Peyer's patch (tissue), 4 donors: ENCODE measurements around the gene DNMBP. TPM values are rescaled to one million over a fixed set of nuclear protein-coding genes. Genes with fewer than 3 reads are reported as not detected.
A peak's percentile ranks its signal among the peaks of the same experiment; 100 is the strongest.
"Not testable (repeated sequence)": the region's sequence is repeated elsewhere in the genome, so short reads cannot be mapped to it uniquely, and the experiment has no call there.

Source experiments
- DNase-seq, 3 donors: peaks; one replicate each; pipeline ENCODE4 v3.0.0-alpha.2; 2017 to 2019
- H3K27ac ChIP-seq, 4 donors: fragments of 200-600 bp; sonication (generic); one replicate each; pipeline ENCODE4 v1.5.1; 2016 to 2019
- H3K27me3 ChIP-seq, 2 donors: fragments of 200-600 bp; sonication (generic); one replicate each; pipeline ENCODE4 v1.5.1; 2019
- H3K36me3 ChIP-seq, 3 donors: fragments of 200-600 bp; sonication (generic); one replicate each; pipeline ENCODE4 v1.5.1; 2016 to 2019
- H3K4me1 ChIP-seq, 4 donors: fragments of 200-600 bp; sonication (generic); one replicate each; pipeline ENCODE4 v1.5.1; 2016 to 2019
- H3K4me3 ChIP-seq, 4 donors: fragments of 200-600 bp; sonication (generic); 1 replicate in 3 of 4; 2 replicates in 1 of 4; pipeline ENCODE4 v1.5.1; 2016 to 2019; ENCODE audit warnings: mild to moderate bottlenecking in 1 of 4
- H3K9me3 ChIP-seq, 4 donors: fragments of 200-600 bp; sonication (generic); one replicate each; pipeline ENCODE4 v1.5.1; 2016 to 2019; ENCODE audit warnings: mild to moderate bottlenecking in 1 of 4
- CTCF ChIP-seq, 6 experiments: fragments of 450-650 bp in 4 of 6; fragments of 200-600 bp in 2 of 6; sonication (generic) in 1 of 6; IDR thresholded peaks; one replicate each; pipeline ENCODE4 v1.5.1; 2017 to 2019; ENCODE audit warnings: antibody characterized with exemption in 6 of 6, mild to moderate bottlenecking in 3 of 6, moderate library complexity in 1 of 6
- POLR2A ChIP-seq, 2 donors: fragments of 450-650 bp; IDR thresholded peaks; one replicate each; pipeline ENCODE4 v1.5.1; 2017; ENCODE audit warnings: antibody characterized with exemption in 2 of 2, mild to moderate bottlenecking in 2 of 2, moderate library complexity in 2 of 2
- total RNA-seq, 4 donors: library from RNA; depleted of rRNA; stranded (reverse); fragments of >200 nt; gene quantifications; one replicate each; pipeline ENCODE4 v1.1.0, GENCODE V29; 2016

DNMBP gene
- total RNA-seq, 4 donors from 2014 or later, result 53.6 to 96.0 (median 69.6) TPM

- Histone ChIP-seq H3K4me1 (peaks cover 0 to 14% (median 0%) of the 10 kb centered on the region in 4 donors), H3K27me3 (no peaks in the 10 kb centered on the region), H3K27ac (peak overlapping the region in 3 of 4 donors; percentile 41 to 82 (median 69)), H3K9me3 (no peaks in the 10 kb centered on the region), H3K36me3 (no peaks in the 10 kb centered on the region), H3K4me3 (no peak overlapping the region)
- DNase-seq, result peak in 1 of 3 donors; percentile 64
- TF ChIP-seq POLR2A (IDR thresholded peaks at IDR 0.05), result peak in 1 of 2 donors; percentile 40
- TF ChIP-seq CTCF (IDR thresholded peaks at IDR 0.05), result no peak
Observed at GRCh38 chr10:99937630-99938029, 72.1 kb downstream of the DNMBP start.

- not testable (repeated sequence) for H3K9me3 ChIP-seq, H3K27me3 ChIP-seq, H3K36me3 ChIP-seq, DNase-seq
- Histone ChIP-seq H3K4me3 (peak overlapping the region in 1 of 4 donors; percentile 54), H3K4me1 (peaks cover 0 to 17% (median 0%) of the 10 kb centered on the region in 4 donors), H3K27ac (peak overlapping the region in 3 of 4 donors; percentile 52 to 83 (median 82))
Observed at GRCh38 chr10:99932203-99932957, 77.4 kb downstream of the DNMBP start.

- H3K4me3 ChIP-seq, result peak overlapping the region in 3 of 4 donors; percentile 14 to 54 (median 53)
- peak overlapping the region in 3 of 4 donors; percentile 63 to 83 (median 82) for H3K27ac ChIP-seq
- H3K9me3 ChIP-seq, result no peaks in the 10 kb centered on the region
- H3K36me3 ChIP-seq, result no peaks in the 10 kb centered on the region
- TF ChIP-seq CTCF (IDR thresholded peaks at IDR 0.05) (peak in 3 of 6 experiments; percentile 11 to 21 (median 12)), POLR2A (IDR thresholded peaks at IDR 0.05) (peak; percentile 91 to 96)
- H3K4me1 ChIP-seq, result peaks cover 0 to 17% (median 0%) of the 10 kb centered on the region in 4 donors
- peak in 2 of 3 donors; percentile 56 to 85 for DNase-seq
- H3K27me3 ChIP-seq, result no peaks in the 10 kb centered on the region
Observed at GRCh38 chr10:99930731-99931550, 78.8 kb downstream of the DNMBP start.

- no peak for TF ChIP-seq CTCF (IDR thresholded peaks at IDR 0.05)
- no peak for TF ChIP-seq POLR2A (IDR thresholded peaks at IDR 0.05)
- Histone ChIP-seq H3K4me3 (peak overlapping the region in 3 of 4 donors; percentile 14 to 54 (median 53)), H3K36me3 (no peaks in the 10 kb centered on the region), H3K27ac (peak overlapping the region in 3 of 4 donors; percentile 63 to 83 (median 82)), H3K4me1 (peaks cover 0 to 11% (median 0%) of the 10 kb centered on the region in 4 donors), H3K9me3 (no peaks in the 10 kb centered on the region), H3K27me3 (no peaks in the 10 kb centered on the region)
- no peak for DNase-seq
Observed at GRCh38 chr10:99929360-99929759, 80.4 kb downstream of the DNMBP start.

GRCh38 chr10:99927721-99928280 lies 81.9 kb downstream of the DNMBP start:
- no peaks in the 10 kb centered on the region for H3K9me3 ChIP-seq
- H3K4me1 ChIP-seq, result peaks cover 0 to 19% (median 0%) of the 10 kb centered on the region in 4 donors
- peak overlapping the region in 3 of 4 donors; percentile 19 to 54 (median 53) for H3K4me3 ChIP-seq
- H3K36me3 ChIP-seq, result no peaks in the 10 kb centered on the region
- TF ChIP-seq CTCF (IDR thresholded peaks at IDR 0.05), result no peak
- peak in 1 of 2 donors; percentile 80 for TF ChIP-seq POLR2A (IDR thresholded peaks at IDR 0.05)
- H3K27ac ChIP-seq, result peak overlapping the region in 3 of 4 donors; percentile 63 to 93 (median 82)
- no peaks in the 10 kb centered on the region for H3K27me3 ChIP-seq
- no peak for DNase-seq
